ENCODE data around the gene SETD1A. TPM values are rescaled to one million over a fixed set of nuclear protein-coding genes. Genes with fewer than 3 reads are reported as not detected.

SETD1A gene
- total and polyA plus RNA-seq, 2 of the 8 experiments (the other 6 are each of a cell fraction or from before 2014, with no cell fraction given): 4.8 to 29.0 TPM

- TF ChIP-seq SAP30 (IDR thresholded peaks at IDR 0.05; ENCODE audit: insufficient read depth, insufficient replicate concordance, low read length): no peak
- TF ChIP-seq GABPA (IDR thresholded peaks at IDR 0.05; ENCODE audit: borderline replicate concordance, insufficient read depth, low read length): no peak
- peak; percentile 50; the same call in 1 of the 2 replicates for TF ChIP-seq E2F6 (IDR thresholded peaks at IDR 0.05)
- peak; percentile 76 for TF ChIP-seq YY1 (IDR thresholded peaks at IDR 0.05; ENCODE audit: low read depth, low read length)
- no peak for TF ChIP-seq CHD1 (IDR thresholded peaks at IDR 0.05; ENCODE audit: low read depth, low read length)
- peak; percentile 55 to 67 (median 56) for TF ChIP-seq CTCF (IDR thresholded peaks at IDR 0.05; ENCODE audit: control extremely low read depth in 1 of 3, insufficient read depth in 1 of 3, low read depth in 1 of 3, low read length in 3 of 3)
- TF ChIP-seq CEBPB (IDR thresholded peaks at IDR 0.05; ENCODE audit: low read depth, low read length): no peak
Observed at GRCh38 chr16:30985401-30986128, 28.0 kb downstream of the SETD1A start (continued).

All from H1 (cell line).